B cell (primary cell): Measurements from ENCODE around the gene SLC6A20. TPM values are rescaled to one million over a fixed set of nuclear protein-coding genes. Genes with fewer than 3 reads are reported as not detected.

Experiments
- ATAC-seq: fragments of 200-7000 bp; cut with Tn5 transposase; one replicate; pipeline ENCODE4 v1.10.0; 2021; ENCODE audit warnings: low read depth, mild to moderate bottlenecking, moderate number of reproducible peaks, moderate library complexity
- CTCF ChIA-PET: fragments of 350-600 bp; sonication (Branson Sonifier 250); formaldehyde crosslinking; loops from one replicate; lab custom pipeline; 2021; ENCODE audit warnings: antibody characterized with exemption, inconsistent platforms; lab: Charles Lee
- POLR2A ChIA-PET: fragments of 350-600 bp; sonication (Branson Sonifier 250); formaldehyde crosslinking; loops from one replicate; lab custom pipeline; 2021; ENCODE audit warnings: antibody characterized with exemption; lab: Charles Lee
- DNase-seq: peaks from one replicate; pipeline ENCODE4 v3.0.0; 2013
- H2AFZ ChIP-seq: 2 replicates; pipeline ENCODE4 v1.6.1; 2012; ENCODE audit warnings: mild to moderate bottlenecking, low read depth, low read length; ENCODE audit not compliant: insufficient read depth, poor library complexity, severe bottlenecking
- H3K27ac ChIP-seq, 2 donors: 1 replicate in 1 of 2; 2 replicates in 1 of 2; pipeline ENCODE4 v1.5.1; 2012 to 2013; ENCODE audit warnings: low read length in 2 of 2, mild to moderate bottlenecking in 2 of 2, moderate library complexity in 1 of 2
- H3K27me3 ChIP-seq, 4 experiments: fragments of 200-600 bp in 1 of 4; sonication (generic) in 1 of 4; replicated peaks in 1 of 4; 1 replicate in 2 of 4; 2 replicates in 2 of 4; pipeline versions ENCODE4 v1.6.1 to v1.7.0; 2013 to 2016; ENCODE audit warnings: low read length in 3 of 4, mild to moderate bottlenecking in 2 of 4, mixed read lengths in 1 of 4, moderate library complexity in 1 of 4; ENCODE audit not compliant: insufficient read depth in 4 of 4, control insufficient read depth in 3 of 4; ENCODE audit errors: control extremely low read depth in 1 of 4
- H3K36me3 ChIP-seq, 2 experiments: replicated peaks in 1 of 2; 1 replicate in 1 of 2; 2 replicates in 1 of 2; pipeline versions ENCODE4 v1.6.1 to v1.7.1; 2013; ENCODE audit warnings: low read length in 1 of 2; ENCODE audit not compliant: insufficient read depth in 2 of 2, control insufficient read depth in 1 of 2; ENCODE audit errors: control extremely low read depth in 1 of 2, extremely low read depth in 1 of 2
- H3K4me1 ChIP-seq, 2 donors: fragments of 200-600 bp in 1 of 2; sonication (generic) in 1 of 2; 1 replicate in 1 of 2; 2 replicates in 1 of 2; pipeline versions ENCODE4 v1.5.1 to v1.6.1; 2013 to 2017; ENCODE audit warnings: low read length in 2 of 2; ENCODE audit not compliant: control insufficient read depth in 2 of 2, insufficient read depth in 2 of 2
- H3K4me2 ChIP-seq: replicated peaks from 2 replicates; pipeline ENCODE3; 2012; ENCODE audit warnings: mild to moderate bottlenecking, low read depth, low read length; ENCODE audit not compliant: poor library complexity, severe bottlenecking
- H3K4me3 ChIP-seq, 5 experiments: fragments of 200-600 bp in 1 of 5; sonication (generic) in 1 of 5; 1 replicate in 3 of 5; 2 replicates in 2 of 5; pipeline versions ENCODE4 v1.5.1 to v1.7.0; 2011 to 2016; ENCODE audit warnings: low read length in 4 of 5, mild to moderate bottlenecking in 4 of 5, low read depth in 2 of 5, control low read depth in 1 of 5, moderate library complexity in 1 of 5; ENCODE audit not compliant: insufficient read depth in 1 of 5; ENCODE audit errors: control extremely low read depth in 1 of 5, extremely low read depth in 1 of 5
- H3K79me2 ChIP-seq: fragments of 200-600 bp; sonication (generic); one replicate; pipeline ENCODE4 v1.6.0; 2016; ENCODE audit warnings: low read length; ENCODE audit not compliant: control insufficient read depth, insufficient read depth
- H3K9ac ChIP-seq: fragments of 200-600 bp; sonication (generic); 2 replicates; pipeline ENCODE4 v1.6.1; 2017; ENCODE audit warnings: mild to moderate bottlenecking, low read length, moderate library complexity
- H3K9me3 ChIP-seq, 3 donors: one replicate each; pipeline versions ENCODE4 v1.6.1 to v1.7.1; 2013; ENCODE audit warnings: low read length in 2 of 3; ENCODE audit not compliant: control insufficient read depth in 2 of 3, insufficient read depth in 1 of 3; ENCODE audit errors: control extremely low read depth in 1 of 3
- H4K20me1 ChIP-seq: 2 replicates; pipeline ENCODE4 v1.6.0; 2012; ENCODE audit warnings: mild to moderate bottlenecking, low read length; ENCODE audit not compliant: insufficient read depth, control insufficient read depth, poor library complexity, severe bottlenecking
- H3K27ac Mint-ChIP-seq: one replicate; pipeline ENCODE4 v1.8.0; 2021; ENCODE audit warnings: mixed read lengths
- H3K27me3 Mint-ChIP-seq: one replicate; pipeline ENCODE4 v1.8.0; 2021; ENCODE audit warnings: mixed read lengths
- H3K4me1 Mint-ChIP-seq: one replicate; pipeline ENCODE4 v1.8.0; 2021; ENCODE audit warnings: mixed read lengths
- H3K4me3 Mint-ChIP-seq: one replicate; pipeline ENCODE4 v1.8.0; 2021; ENCODE audit warnings: mixed read lengths
- H3K9me3 Mint-ChIP-seq: one replicate; pipeline ENCODE4 v1.8.0; 2022; ENCODE audit warnings: mixed read lengths; ENCODE audit not compliant: insufficient read depth
- CTCF ChIP-seq: fragments of 200-600 bp; IDR thresholded peaks from one replicate; pipeline ENCODE4 v1.8.0; 2022; ENCODE audit warnings: antibody characterized with exemption, mild to moderate bottlenecking
- EZH2 ChIP-seq: IDR thresholded peaks from 2 replicates; pipeline ENCODE4 v1.6.1; 2012; ENCODE audit warnings: borderline replicate concordance, low read depth, mild to moderate bottlenecking, moderate library complexity, low read length; ENCODE audit not compliant: insufficient read depth, poor library complexity, severe bottlenecking
- WGBS: methylation state at CpG from one replicate; pipeline ENCODE4 v1.1.5; 2013; ENCODE audit warnings: missing lambda C conversion rate; ENCODE audit not compliant: insufficient coverage; 5-methylcytosine and 5-hydroxymethylcytosine counted together
- intact Hi-C: fragments of 100-400 bp; cut with micrococcal nuclease; formaldehyde crosslinking; loops from one replicate; pipeline ENCODE4 v1.10.0; 2022
- polyA plus RNA-seq: library from polyadenylated mRNA; depleted of rRNA; stranded (reverse); fragments of >200 nt; gene quantifications from 2 replicates; pipeline ENCODE4 v1.2.3, GENCODE V29; 2012
- total RNA-seq, 2 donors: library from RNA; stranded (reverse); fragments of 120-200 nt in 1 of 2; gene quantifications; 1 replicate in 1 of 2; 2 replicates in 1 of 2; pipeline versions ENCODE4 v1.2.3 to v1.2.4, GENCODE V29; 2013 to 2022

Gene SLC6A20
- total and polyA plus RNA-seq, 2 donors (not counting 1 experiment from before 2014, with no cell fraction given): 0.32 TPM; not detected in 1

GRCh38 chr3:45830121-45830520 lies 33.8 kb upstream of the SLC6A20 start:
- no peaks in the 10 kb centered on the region for H3K79me2 ChIP-seq
- DNase-seq (no peak), ATAC-seq (no peak)
- TF ChIP-seq CTCF: no peak
- no peak for TF ChIP-seq EZH2
- H3K27ac Mint-ChIP-seq: no peak overlapping the region
- no peaks in the 10 kb centered on the region for H3K4me1 ChIP-seq
- no peak overlapping the region for H3K27ac ChIP-seq
- intact Hi-C loops: no loop called here
- H4K20me1 ChIP-seq: no peaks in the 10 kb centered on the region
- no peak overlapping the region for H3K4me3 ChIP-seq
- no peak overlapping the region for H3K4me3 Mint-ChIP-seq
- POLR2A ChIA-PET: no interaction called here
- H3K27me3 Mint-ChIP-seq: no peaks in the 10 kb centered on the region
- no peak overlapping the region for H3K9ac ChIP-seq
- H2AFZ ChIP-seq: no peak overlapping the region
- no peaks in the 10 kb centered on the region for H3K9me3 Mint-ChIP-seq
- H3K36me3 ChIP-seq: peaks cover 7 to 62% of the 10 kb centered on the region in 2 experiments
- H3K9me3 ChIP-seq: no peaks in the 10 kb centered on the region
- no peaks in the 10 kb centered on the region for H3K27me3 ChIP-seq
- no peak overlapping the region for H3K4me2 ChIP-seq
- H3K4me1 Mint-ChIP-seq: no peaks in the 10 kb centered on the region
- CTCF ChIA-PET: interaction anchor here (0.7 kb wide), 1 partner anchor 874 kb away, joined by 3 read pairs; no protein-coding TSS in a partner anchor
- WGBS: 100% methylated on average over 2 of the region's 5 CpGs

GRCh38 chr3:45826908-45827307 lies 30.6 kb upstream of the SLC6A20 start:
- Histone ChIP-seq H4K20me1 (no peaks in the 10 kb centered on the region), H3K27ac (no peak overlapping the region), H3K4me3 (no peak overlapping the region), H3K79me2 (no peaks in the 10 kb centered on the region), H3K27me3 (no peaks in the 10 kb centered on the region), H3K9ac (no peak overlapping the region), H3K4me2 (no peak overlapping the region), H3K36me3 (peaks cover 7 to 58% of the 10 kb centered on the region in 2 experiments), H3K9me3 (no peaks in the 10 kb centered on the region), H3K4me1 (no peaks in the 10 kb centered on the region), H2AFZ (no peak overlapping the region)
- H3K9me3 Mint-ChIP-seq: no peaks in the 10 kb centered on the region
- POLR2A ChIA-PET: no interaction called here
- CTCF ChIA-PET: interaction anchor here (0.6 kb wide), 1 partner anchor 15 kb away, joined by 3 read pairs; no protein-coding TSS in a partner anchor
- H3K4me3 Mint-ChIP-seq: no peak overlapping the region
- no peaks in the 10 kb centered on the region for H3K4me1 Mint-ChIP-seq
- intact Hi-C loops: no loop called here
- no peak for ATAC-seq
- WGBS: 100% methylated on average over 2 of the region's 3 CpGs
- no peak for DNase-seq
- H3K27me3 Mint-ChIP-seq: no peaks in the 10 kb centered on the region
- H3K27ac Mint-ChIP-seq: no peak overlapping the region
- TF ChIP-seq EZH2: no peak
- TF ChIP-seq CTCF: no peak
